Measurements from ENCODE around the gene DIRAS1. TPM values are rescaled to one million over a fixed set of nuclear protein-coding genes. Genes with fewer than 3 reads are reported as not detected.
A peak's percentile ranks its signal among the peaks of the same experiment; 100 is the strongest.

Gene DIRAS1
- total RNA-seq, 1 experiment from 2014 or later = 7.3 TPM

- no peak for DNase-seq (ENCODE audit: low read depth, low spot score)
- in situ Hi-C loops (cut with HindIII; ENCODE audit: low pct_unique_long_range_greater_than_20kb, low sequenced_read_pairs) = no loop called here
Measured at GRCh38 chr19:2756921-2757881, 36.0 kb upstream of the DIRAS1 start.

GRCh38 chr19:2756477-2756876, 35.3 kb upstream of the DIRAS1 start:
- DNase-seq (ENCODE audit: low read depth, low spot score) = no peak
- in situ Hi-C loops (cut with HindIII; ENCODE audit: low pct_unique_long_range_greater_than_20kb, low sequenced_read_pairs) = no loop called here

GRCh38 chr19:2755811-2756210, 34.6 kb upstream of the DIRAS1 start:
- in situ Hi-C loops (cut with HindIII; ENCODE audit: low pct_unique_long_range_greater_than_20kb, low sequenced_read_pairs) = no loop called here
- no peak for DNase-seq (ENCODE audit: low read depth, low spot score)

GRCh38 chr19:2755448-2755705, 34.2 kb upstream of the DIRAS1 start:
- DNase-seq (ENCODE audit: low read depth, low spot score) = no peak
- in situ Hi-C loops (cut with HindIII; ENCODE audit: low pct_unique_long_range_greater_than_20kb, low sequenced_read_pairs) = no loop called here

GRCh38 chr19:2754659-2755447, 33.7 kb upstream of the DIRAS1 start:
- no peak for DNase-seq (ENCODE audit: low read depth, low spot score)
- in situ Hi-C loops (cut with HindIII; ENCODE audit: low pct_unique_long_range_greater_than_20kb, low sequenced_read_pairs) = no loop called here

DNA sequence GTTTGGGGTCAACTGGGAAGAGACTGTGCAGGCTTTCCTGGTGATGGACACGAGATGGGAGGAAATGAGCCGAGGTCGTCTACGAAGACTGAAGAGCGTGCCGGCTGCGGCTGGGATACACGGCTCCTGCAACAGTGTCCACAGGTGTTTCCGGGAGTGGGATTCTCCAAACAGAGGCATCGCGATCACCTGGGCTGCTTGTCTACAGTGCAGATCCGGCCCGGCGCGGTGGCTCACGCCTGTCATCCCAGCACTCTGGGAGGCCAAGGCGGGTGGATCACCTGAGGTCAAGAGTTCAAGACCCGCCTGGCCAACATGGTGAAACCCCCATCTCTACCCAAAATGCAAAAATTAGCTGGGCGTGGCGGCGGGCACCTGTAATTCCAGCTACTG, 30.3 kb upstream of the DIRAS1 start:
- in situ Hi-C loops (cut with HindIII; ENCODE audit: low pct_unique_long_range_greater_than_20kb, low sequenced_read_pairs) = no loop called here
- no peak for DNase-seq (ENCODE audit: low read depth, low spot score)

GRCh38 chr19:2750808-2751437, 29.8 kb upstream of the DIRAS1 start:
- no peak for DNase-seq (ENCODE audit: low read depth, low spot score)
- in situ Hi-C loops (cut with HindIII; ENCODE audit: low pct_unique_long_range_greater_than_20kb, low sequenced_read_pairs) = no loop called here

DNA sequence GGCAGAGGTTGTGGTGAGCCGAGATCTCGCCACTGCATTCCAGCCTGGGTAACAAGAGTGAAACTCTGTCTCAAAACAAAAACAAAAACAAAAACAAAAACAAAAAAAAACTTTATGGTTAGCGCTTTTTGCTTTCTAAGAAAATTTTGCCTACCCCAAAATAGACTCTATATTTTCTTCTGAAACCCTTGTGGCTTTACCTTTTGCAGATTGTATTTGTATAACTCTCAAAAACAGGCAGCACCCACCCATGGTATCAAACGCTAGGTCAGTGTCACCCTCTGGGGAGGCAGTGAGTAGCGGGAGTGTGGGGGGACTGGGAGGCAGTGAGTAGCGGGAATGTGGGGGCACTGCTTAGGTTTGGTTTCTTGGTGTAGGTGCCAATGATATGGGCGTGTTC, 26.2 kb upstream of the DIRAS1 start:
- no peak for DNase-seq (ENCODE audit: low read depth, low spot score)
- in situ Hi-C loops (cut with HindIII; ENCODE audit: low pct_unique_long_range_greater_than_20kb, low sequenced_read_pairs) = no loop called here

- in situ Hi-C loops (cut with HindIII; ENCODE audit: low pct_unique_long_range_greater_than_20kb, low sequenced_read_pairs) = no loop called here
- DNase-seq (ENCODE audit: low read depth, low spot score) = no peak
Measured at GRCh38 chr19:2744113-2744512, 22.9 kb upstream of the DIRAS1 start.

DNA sequence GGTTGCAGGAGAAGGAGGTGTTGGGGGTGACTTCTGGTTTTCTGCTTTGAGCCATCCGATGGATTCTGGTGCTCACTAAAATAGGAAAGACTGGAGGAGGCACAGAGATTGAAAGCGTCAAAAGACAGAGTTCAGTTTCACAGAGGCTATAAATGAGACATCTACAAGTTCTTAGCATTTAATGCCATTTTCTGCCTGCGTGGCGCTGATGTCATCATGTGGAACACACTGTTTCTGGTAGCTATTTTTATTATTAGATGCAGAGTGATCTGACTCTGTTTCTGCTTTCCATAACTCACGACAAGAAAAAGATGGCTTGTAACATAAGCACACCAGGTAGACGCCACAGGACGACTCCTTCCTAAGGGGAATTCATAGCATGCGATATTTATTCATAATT, 21.9 kb upstream of the DIRAS1 start:
- in situ Hi-C loops (cut with HindIII; ENCODE audit: low pct_unique_long_range_greater_than_20kb, low sequenced_read_pairs) = no loop called here
- DNase-seq (ENCODE audit: low read depth, low spot score) = no peak

DNA sequence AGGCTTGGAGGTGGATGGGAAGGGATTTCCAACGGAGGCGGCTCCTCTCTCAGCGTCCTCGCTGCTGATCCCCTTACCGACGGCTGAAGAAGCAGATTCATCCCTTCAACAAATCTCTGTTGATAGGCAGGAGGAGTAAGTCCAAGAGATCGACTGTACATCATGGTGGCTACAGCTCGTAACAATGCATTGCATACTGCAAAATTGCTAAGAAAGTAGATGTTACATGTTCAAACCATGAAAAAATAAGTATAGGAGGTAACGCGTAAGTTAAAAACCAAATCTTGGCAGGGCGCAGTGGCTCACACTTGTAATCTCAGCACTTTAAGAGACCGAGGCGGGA, 19.1 kb upstream of the DIRAS1 start:
- in situ Hi-C loops (cut with HindIII; ENCODE audit: low pct_unique_long_range_greater_than_20kb, low sequenced_read_pairs) = no loop called here
- no peak for DNase-seq (ENCODE audit: low read depth, low spot score)

GRCh38 chr19:2739602-2740313, 18.6 kb upstream of the DIRAS1 start, which contains the start of gene SLC39A3:
Gene SLC39A3, minus strand, starts transcription at chr19:2740017. Its CDS starts 2,760 bp downstream, at chr19:2737257.
- in situ Hi-C loops (cut with HindIII; ENCODE audit: low pct_unique_long_range_greater_than_20kb, low sequenced_read_pairs) = no loop called here
- peak; percentile 96 for DNase-seq (ENCODE audit: low read depth, low spot score)

GRCh38 chr19:2736550-2737190, 15.5 kb upstream of the DIRAS1 start:
- no peak for DNase-seq (ENCODE audit: low read depth, low spot score)

GRCh38 chr19:2735374-2735773, 14.2 kb upstream of the DIRAS1 start:
- no peak for DNase-seq (ENCODE audit: low read depth, low spot score)
- in situ Hi-C loops (cut with HindIII; ENCODE audit: low pct_unique_long_range_greater_than_20kb, low sequenced_read_pairs) = no loop called here

More at GRCh38 chr19:2736550-2737190, 15.5 kb upstream of the DIRAS1 start:
- in situ Hi-C loops (cut with HindIII; ENCODE audit: low pct_unique_long_range_greater_than_20kb, low sequenced_read_pairs) = no loop called here

DNA sequence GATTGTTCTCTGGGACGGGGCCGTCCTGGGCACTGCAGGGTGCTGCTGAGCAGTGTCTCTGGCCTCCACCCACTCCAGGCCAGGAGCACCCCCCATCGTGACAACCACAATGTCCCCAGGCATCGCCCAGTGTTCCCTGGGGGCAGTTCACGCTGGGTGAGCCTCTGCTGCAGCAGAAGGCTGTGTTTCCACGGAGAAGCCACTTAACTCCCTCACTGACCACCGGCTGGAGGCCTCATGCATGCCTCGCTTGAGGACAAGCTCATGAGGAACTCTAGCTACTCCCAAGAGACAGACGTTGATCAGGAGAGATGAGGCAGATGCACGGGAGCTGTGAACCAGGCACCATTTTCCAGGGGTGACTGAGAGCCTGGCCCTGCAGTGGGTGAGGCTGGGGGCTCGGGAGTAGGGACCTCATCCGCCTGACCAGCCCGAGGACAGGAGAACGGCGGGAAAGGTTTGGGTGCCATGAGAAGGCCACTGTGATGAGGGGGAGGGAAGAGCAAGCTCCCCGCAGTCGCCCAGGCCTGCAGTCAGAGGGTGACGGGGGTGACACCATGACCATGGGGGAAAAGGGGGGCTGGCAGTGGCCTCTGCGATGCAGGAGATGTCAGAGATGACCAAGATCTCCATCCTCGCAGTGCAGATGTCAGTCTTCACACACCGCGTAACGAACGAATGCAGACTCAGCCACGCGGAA, 13.6 kb upstream of the DIRAS1 start:
- in situ Hi-C loops (cut with HindIII; ENCODE audit: low pct_unique_long_range_greater_than_20kb, low sequenced_read_pairs) = no loop called here
- no peak for DNase-seq (ENCODE audit: low read depth, low spot score)

- in situ Hi-C loops (cut with HindIII; ENCODE audit: low pct_unique_long_range_greater_than_20kb, low sequenced_read_pairs) = no loop called here
- no peak for DNase-seq (ENCODE audit: low read depth, low spot score)
Measured at GRCh38 chr19:2733930-2734588, 12.9 kb upstream of the DIRAS1 start.

All from SK-MEL-5 (cell line).